ENCODE measurements around the gene IFNG-AS1.

- TF ChIP-seq, protein P1, sequence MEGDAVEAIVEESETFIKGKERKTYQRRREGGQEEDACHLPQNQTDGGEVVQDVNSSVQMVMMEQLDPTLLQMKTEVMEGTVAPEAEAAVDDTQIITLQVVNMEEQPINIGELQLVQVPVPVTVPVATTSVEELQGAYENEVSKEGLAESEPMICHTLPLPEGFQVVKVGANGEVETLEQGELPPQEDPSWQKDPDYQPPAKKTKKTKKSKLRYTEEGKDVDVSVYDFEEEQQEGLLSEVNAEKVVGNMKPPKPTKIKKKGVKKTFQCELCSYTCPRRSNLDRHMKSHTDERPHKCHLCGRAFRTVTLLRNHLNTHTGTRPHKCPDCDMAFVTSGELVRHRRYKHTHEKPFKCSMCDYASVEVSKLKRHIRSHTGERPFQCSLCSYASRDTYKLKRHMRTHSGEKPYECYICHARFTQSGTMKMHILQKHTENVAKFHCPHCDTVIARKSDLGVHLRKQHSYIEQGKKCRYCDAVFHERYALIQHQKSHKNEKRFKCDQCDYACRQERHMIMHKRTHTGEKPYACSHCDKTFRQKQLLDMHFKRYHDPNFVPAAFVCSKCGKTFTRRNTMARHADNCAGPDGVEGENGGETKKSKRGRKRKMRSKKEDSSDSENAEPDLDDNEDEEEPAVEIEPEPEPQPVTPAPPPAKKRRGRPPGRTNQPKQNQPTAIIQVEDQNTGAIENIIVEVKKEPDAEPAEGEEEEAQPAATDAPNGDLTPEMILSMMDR (conservative IDR thresholded peaks at IDR 0.05 in 1 of 2, IDR thresholded peaks at IDR 0.05 in 1 of 2; ENCODE audit: extremely low read depth in 1 of 2, insufficient read depth in 1 of 2, low read depth in 1 of 2, low read length in 2 of 2) = no peak
- no peak for TF ChIP-seq EZH2 (IDR thresholded peaks at IDR 0.05; ENCODE audit: borderline replicate concordance, low read length)
Measured at GRCh38 chr12:68037616-68038255, 48.5 kb downstream of the IFNG-AS1 start.

Measured in mammary epithelial cell (primary cell).